Glomerular visceral epithelial cell (primary cell): ENCODE measurements around the gene ZNF398.

Source experiments
- DNase-seq: peaks from one replicate; pipeline ENCODE4 v3.0.0-alpha.2; 2016; ENCODE audit errors: extremely low spot score

The ZNF398 gene

GRCh38 chr7:149147752-149148653 is 750 bp downstream of the ZNF398 start:
- peak; percentile 47 for DNase-seq

- no peak for DNase-seq
Observed at GRCh38 chr7:149150981-149151380, 3.7 kb downstream of the ZNF398 start.

GRCh38 chr7:149153346-149153745 is 6.1 kb downstream of the ZNF398 start:
- no peak for DNase-seq

- no peak for DNase-seq
Observed at GRCh38 chr7:149154056-149154455, 6.8 kb downstream of the ZNF398 start.

GRCh38 chr7:149156898-149157297 is 9.6 kb downstream of the ZNF398 start:
- DNase-seq = no peak

GRCh38 chr7:149161241-149161848 is 14.1 kb downstream of the ZNF398 start:
- DNase-seq = peak; percentile 11

- DNase-seq = no peak
Observed at GRCh38 chr7:149166142-149166541, 18.9 kb downstream of the ZNF398 start.

- DNase-seq = no peak
Observed at GRCh38 chr7:149166630-149167352, 19.5 kb downstream of the ZNF398 start.

GRCh38 chr7:149171892-149172533 is 24.8 kb downstream of the ZNF398 start:
- DNase-seq = peak; percentile 61

- DNase-seq = no peak
Observed at GRCh38 chr7:149172534-149172920, 25.3 kb downstream of the ZNF398 start.

GRCh38 chr7:149175150-149175549 is 27.9 kb downstream of the ZNF398 start:
- no peak for DNase-seq

- no peak for DNase-seq
Observed at GRCh38 chr7:149179241-149179640, 32.0 kb downstream of the ZNF398 start.

- DNase-seq = no peak
Observed at GRCh38 chr7:149180722-149181449, 33.6 kb downstream of the ZNF398 start.

- no peak for DNase-seq
Observed at GRCh38 chr7:149181450-149181790, 34.2 kb downstream of the ZNF398 start.

- DNase-seq = no peak
Observed at GRCh38 chr7:149184274-149184673, 37.0 kb downstream of the ZNF398 start.

GRCh38 chr7:149188213-149188612 is 41.0 kb downstream of the ZNF398 start:
- no peak for DNase-seq

- DNase-seq = no peak
Observed at GRCh38 chr7:149188637-149189259, 41.5 kb downstream of the ZNF398 start.

- no peak for DNase-seq
Observed at GRCh38 chr7:149191851-149192250, 44.6 kb downstream of the ZNF398 start.

- no peak for DNase-seq
Observed at GRCh38 chr7:149194799-149195179, 47.5 kb downstream of the ZNF398 start.

- DNase-seq = peak; percentile 86
Observed at GRCh38 chr7:149195180-149196150, 48.2 kb downstream of the ZNF398 start, which contains the start of gene ZNF282. Gene ZNF282, plus strand, starts transcription at chr7:149195546. Its CDS starts 44 bp downstream, at chr7:149195590.
